CD4-positive, CD25-positive, alpha-beta regulatory T cell (primary cell): ENCODE data around the gene DISP1. TPM values are rescaled to one million over a fixed set of nuclear protein-coding genes. Genes with fewer than 3 reads are reported as not detected.

Source experiments
- polyA plus RNA-seq, 4 donors: library from polyadenylated mRNA; unstranded; fragments of 300-500 nt; fragmentation: Illumina TruSeq; gene quantifications; one replicate each; pipeline ENCODE4 v1.2.3, GENCODE V29; 2021
- total RNA-seq: library from RNA; stranded (reverse); gene quantifications from one replicate; pipeline ENCODE4 v1.2.3, GENCODE V29; 2022

The DISP1 gene
- total and polyA plus RNA-seq, 5 donors from 2014 or later = 1.1 to 2.9 (median 1.6) TPM

Other genes with a start within 250 kb of the DISP1 start
- gene TAF1A, start 225.1 kb upstream of the DISP1 start, total RNA-seq = 5.9 TPM
- gene TAF1A, start 225.1 kb upstream of the DISP1 start, polyA plus RNA-seq = 1 to 10 TPM; 2.8 to 4.6 (median 3.9) TPM
- gene MIA3, start 196.9 kb upstream of the DISP1 start, total RNA-seq = 87.1 TPM
- 10 to 100 TPM; 48.5 to 60.3 (median 54.4) TPM for gene MIA3, start 196.9 kb upstream of the DISP1 start, polyA plus RNA-seq
- 54.1 TPM for gene AIDA, start 102.5 kb upstream of the DISP1 start, total RNA-seq
- 10 to 100 TPM; 35.2 to 44.5 (median 38.6) TPM for gene AIDA, start 102.5 kb upstream of the DISP1 start, polyA plus RNA-seq
- 72.0 TPM for gene BROX, start 102.5 kb upstream of the DISP1 start, total RNA-seq
- gene BROX, start 102.5 kb upstream of the DISP1 start, polyA plus RNA-seq = 10 to 100 TPM; 20.7 to 24.7 (median 22.5) TPM
- gene FAM177B, start 77.8 kb upstream of the DISP1 start, total RNA-seq = not detected
- gene FAM177B, start 77.8 kb upstream of the DISP1 start, polyA plus RNA-seq = not detected